K562 (cell line): ENCODE results near the gene ITGB5. TPM values are rescaled to one million over a fixed set of nuclear protein-coding genes. Genes with fewer than 3 reads are reported as not detected.

Source experiments
- BDP1 ChIP-seq: IDR thresholded peaks from 3 replicates; pipeline ENCODE4 v1.6.1; 2011; ENCODE audit not compliant: insufficient read length, insufficient read depth
- CBFA2T2 ChIP-seq: fragments of 450-650 bp; conservative IDR thresholded peaks from 2 replicates; pipeline ENCODE4 v1.6.1; 2017; ENCODE audit warnings: mild to moderate bottlenecking
- CTCFL ChIP-seq: IDR thresholded peaks from 2 replicates; pipeline ENCODE4 v1.6.1; 2011; ENCODE audit warnings: borderline replicate concordance, low read depth, mild to moderate bottlenecking, moderate library complexity, low read length; ENCODE audit not compliant: insufficient read depth, poor library complexity, severe bottlenecking
- HDAC1 ChIP-seq, 2 experiments: fragments of 450-650 bp; IDR thresholded peaks; 2 replicates each; pipeline ENCODE4 v1.6.1; 2016 to 2017; ENCODE audit warnings: inconsistent platforms in 1 of 2, mild to moderate bottlenecking in 1 of 2, moderate library complexity in 1 of 2
- KDM1A ChIP-seq, 2 experiments: fragments of 450-650 bp; IDR thresholded peaks; 2 replicates each; pipeline ENCODE4 v1.6.1; 2016; ENCODE audit warnings: mild to moderate bottlenecking in 2 of 2
- MYC ChIP-seq, 2 experiments: fragments of 250-450 bp in 1 of 2; sonication (Bioruptor Pico) in 1 of 2; IDR thresholded peaks; 2 replicates each; pipeline versions ENCODE4 v1.5.1 to v1.6.1; 2012 to 2021; ENCODE audit warnings: low read depth in 2 of 2, borderline replicate concordance in 1 of 2, improper control_type of control experiment in 1 of 2, low read length in 1 of 2, mild to moderate bottlenecking in 1 of 2, moderate library complexity in 1 of 2
- NFIX ChIP-seq: fragments of 250-450 bp; sonication (Bioruptor Pico); IDR thresholded peaks from 2 replicates; pipeline ENCODE4 v1.4.0; 2020; ENCODE audit warnings: low read depth, mild to moderate bottlenecking, moderate library complexity
- SNRNP70 ChIP-seq: fragments of 200-400 bp; formaldehyde crosslinking; optimal IDR thresholded peaks from 2 replicates; pipeline ENCODE3; 2017; ENCODE audit warnings: low read depth, low read length
- SPI1 ChIP-seq: IDR thresholded peaks from 2 replicates; pipeline ENCODE4 v1.6.1; 2011; ENCODE audit warnings: low read depth, low read length, control low read depth, borderline replicate concordance
- SREBF2 ChIP-seq: sonication (generic); formaldehyde crosslinking; IDR thresholded peaks from 2 replicates; pipeline ENCODE4 v1.4.0; 2020; ENCODE audit warnings: mild to moderate bottlenecking, missing genetic modification reagents
- TEAD1 ChIP-seq, 2 experiments: fragments of 450-650 bp in 1 of 2; sonication (generic) in 1 of 2; formaldehyde crosslinking; IDR thresholded peaks; 2 replicates each; pipeline versions ENCODE4 v1.4.0 to v1.8.0; 2020 to 2022; ENCODE audit warnings: mild to moderate bottlenecking in 2 of 2, missing genetic modification reagents in 1 of 2
- ZNF695 ChIP-seq: fragments of 450-650 bp; formaldehyde crosslinking; IDR thresholded peaks from 2 replicates; pipeline ENCODE4 v1.4.0; 2020; ENCODE audit warnings: mild to moderate bottlenecking, moderate library complexity
- polyA plus RNA-seq, 8 experiments: library from polyadenylated mRNA; depleted of rRNA in 4 of 8; stranded (reverse) in 5 of 8; unstranded in 3 of 8; fragments of >200 nt; fragmentation: Nextera tagmentation in 2 of 8; fragmentation: Illumina TruSeq in 1 of 8; extraction: Ambion mirVana in 2 of 8; extraction: Trizol in 1 of 8; gene quantifications; 2 replicates each; pipeline versions ENCODE4 v1.2.1 to v1.2.3, GENCODE V29; 2011 to 2014; ENCODE audit warnings: inconsistent platforms in 1 of 8, missing spikeins in 1 of 8
- total RNA-seq, 7 experiments: library from RNA; depleted of rRNA in 6 of 7; stranded (reverse); fragments of >200 nt in 6 of 7; fragmentation: Illumina TruSeq in 2 of 7; extraction: Trizol in 2 of 7; gene quantifications; 2 replicates each; pipeline versions ENCODE4 v1.2.1 to v1.2.3, GENCODE V29; 2011 to 2021; ENCODE audit warnings: low replicate concordance in 1 of 7
- TF ChIP-seq, protein P1 (sequence below): fragments of 450-650 bp; formaldehyde crosslinking; IDR thresholded peaks from 2 replicates; pipeline ENCODE4 v1.4.0; 2020; ENCODE audit warnings: mild to moderate bottlenecking, moderate library complexity
- TF ChIP-seq, protein P2 (sequence below), 2 experiments: fragments of 450-650 bp; formaldehyde crosslinking in 1 of 2; IDR thresholded peaks; 2 replicates each; pipeline versions ENCODE4 v1.4.0 to v1.6.1; 2014 to 2020; ENCODE audit warnings: mild to moderate bottlenecking in 2 of 2, borderline replicate concordance in 1 of 2, low read depth in 1 of 2

Gene ITGB5
- total and polyA plus RNA-seq, 9 of the 15 experiments (the other 6 are each of a cell fraction or from before 2014, with no cell fraction given), result 1.7 to 46.8 (median 9.9) TPM

- TF ChIP-seq HDAC1 (IDR thresholded peaks at IDR 0.05), result peak in 1 of 2 experiments; percentile 53; a peak in 2 of 4 replicates
- no peak for TF ChIP-seq SNRNP70
- TF ChIP-seq ZNF695 (CRISPR knock-in tag), result no peak
- TF ChIP-seq CBFA2T2, result peak; percentile 59
- peak; percentile 30; the same call in 1 of the 2 replicates for TF ChIP-seq MYC (IDR thresholded peaks at IDR 0.05; ENCODE audit: low read depth, low read length)
- TF ChIP-seq MYC (CRISPR knock-in tag; IDR thresholded peaks at IDR 0.05; ENCODE audit: borderline replicate concordance, low read depth), result no peak
- TF ChIP-seq KDM1A (IDR thresholded peaks at IDR 0.05), result no peak
- TF ChIP-seq SREBF2 (CRISPR knock-in tag), result no peak
- TF ChIP-seq BDP1, result no peak
- TF ChIP-seq, protein P1, sequence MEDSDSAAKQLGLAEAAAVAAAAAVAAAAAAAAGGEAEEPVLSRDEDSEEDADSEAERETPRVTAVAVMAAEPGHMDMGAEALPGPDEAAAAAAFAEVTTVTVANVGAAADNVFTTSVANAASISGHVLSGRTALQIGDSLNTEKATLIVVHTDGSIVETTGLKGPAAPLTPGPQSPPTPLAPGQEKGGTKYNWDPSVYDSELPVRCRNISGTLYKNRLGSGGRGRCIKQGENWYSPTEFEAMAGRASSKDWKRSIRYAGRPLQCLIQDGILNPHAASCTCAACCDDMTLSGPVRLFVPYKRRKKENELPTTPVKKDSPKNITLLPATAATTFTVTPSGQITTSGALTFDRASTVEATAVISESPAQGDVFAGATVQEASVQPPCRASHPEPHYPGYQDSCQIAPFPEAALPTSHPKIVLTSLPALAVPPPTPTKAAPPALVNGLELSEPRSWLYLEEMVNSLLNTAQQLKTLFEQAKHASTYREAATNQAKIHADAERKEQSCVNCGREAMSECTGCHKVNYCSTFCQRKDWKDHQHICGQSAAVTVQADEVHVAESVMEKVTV (CRISPR knock-in tag), result no peak
- TF ChIP-seq, protein P2, sequence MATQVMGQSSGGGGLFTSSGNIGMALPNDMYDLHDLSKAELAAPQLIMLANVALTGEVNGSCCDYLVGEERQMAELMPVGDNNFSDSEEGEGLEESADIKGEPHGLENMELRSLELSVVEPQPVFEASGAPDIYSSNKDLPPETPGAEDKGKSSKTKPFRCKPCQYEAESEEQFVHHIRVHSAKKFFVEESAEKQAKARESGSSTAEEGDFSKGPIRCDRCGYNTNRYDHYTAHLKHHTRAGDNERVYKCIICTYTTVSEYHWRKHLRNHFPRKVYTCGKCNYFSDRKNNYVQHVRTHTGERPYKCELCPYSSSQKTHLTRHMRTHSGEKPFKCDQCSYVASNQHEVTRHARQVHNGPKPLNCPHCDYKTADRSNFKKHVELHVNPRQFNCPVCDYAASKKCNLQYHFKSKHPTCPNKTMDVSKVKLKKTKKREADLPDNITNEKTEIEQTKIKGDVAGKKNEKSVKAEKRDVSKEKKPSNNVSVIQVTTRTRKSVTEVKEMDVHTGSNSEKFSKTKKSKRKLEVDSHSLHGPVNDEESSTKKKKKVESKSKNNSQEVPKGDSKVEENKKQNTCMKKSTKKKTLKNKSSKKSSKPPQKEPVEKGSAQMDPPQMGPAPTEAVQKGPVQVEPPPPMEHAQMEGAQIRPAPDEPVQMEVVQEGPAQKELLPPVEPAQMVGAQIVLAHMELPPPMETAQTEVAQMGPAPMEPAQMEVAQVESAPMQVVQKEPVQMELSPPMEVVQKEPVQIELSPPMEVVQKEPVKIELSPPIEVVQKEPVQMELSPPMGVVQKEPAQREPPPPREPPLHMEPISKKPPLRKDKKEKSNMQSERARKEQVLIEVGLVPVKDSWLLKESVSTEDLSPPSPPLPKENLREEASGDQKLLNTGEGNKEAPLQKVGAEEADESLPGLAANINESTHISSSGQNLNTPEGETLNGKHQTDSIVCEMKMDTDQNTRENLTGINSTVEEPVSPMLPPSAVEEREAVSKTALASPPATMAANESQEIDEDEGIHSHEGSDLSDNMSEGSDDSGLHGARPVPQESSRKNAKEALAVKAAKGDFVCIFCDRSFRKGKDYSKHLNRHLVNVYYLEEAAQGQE (IDR thresholded peaks at IDR 0.05; ENCODE audit: borderline replicate concordance), result peak; percentile 51
- TF ChIP-seq, protein P2 (CRISPR knock-in tag; IDR thresholded peaks at IDR 0.05; ENCODE audit: low read depth), result no peak
- TF ChIP-seq CTCFL, result no peak
- no peak for TF ChIP-seq TEAD1 (CRISPR knock-in tag; IDR thresholded peaks at IDR 0.05)
- no peak for TF ChIP-seq NFIX (CRISPR knock-in tag)
- no peak for TF ChIP-seq SPI1
These were observed 74.6 kb downstream of the ITGB5 start (continued) for GRCh38 chr3:124812291-124813265.
